NCI-H460 (cell line): Measurements from ENCODE around the gene CFAP53. TPM values are rescaled to one million over a fixed set of nuclear protein-coding genes. Genes with fewer than 3 reads are reported as not detected.
A peak's percentile ranks its signal among the peaks of the same experiment; 100 is the strongest.
"Not testable (repeated sequence)": the region's sequence is repeated elsewhere in the genome, so short reads cannot be mapped to it uniquely, and the experiment has no call there.

Experiments
- DNase-seq: peaks from one replicate; pipeline ENCODE4 v3.0.0-alpha.2; 2016; ENCODE audit warnings: low read depth; ENCODE audit errors: extremely low read depth
- total RNA-seq: library from RNA; depleted of rRNA; stranded (reverse); fragments of >200 nt; shearing (Covaris generic); gene quantifications from 2 replicates; pipeline ENCODE4 v1.2.3, GENCODE V29; 2014

CFAP53 gene
- total RNA-seq, 1 experiment from 2014 or later, result 0.35 TPM

DNA sequence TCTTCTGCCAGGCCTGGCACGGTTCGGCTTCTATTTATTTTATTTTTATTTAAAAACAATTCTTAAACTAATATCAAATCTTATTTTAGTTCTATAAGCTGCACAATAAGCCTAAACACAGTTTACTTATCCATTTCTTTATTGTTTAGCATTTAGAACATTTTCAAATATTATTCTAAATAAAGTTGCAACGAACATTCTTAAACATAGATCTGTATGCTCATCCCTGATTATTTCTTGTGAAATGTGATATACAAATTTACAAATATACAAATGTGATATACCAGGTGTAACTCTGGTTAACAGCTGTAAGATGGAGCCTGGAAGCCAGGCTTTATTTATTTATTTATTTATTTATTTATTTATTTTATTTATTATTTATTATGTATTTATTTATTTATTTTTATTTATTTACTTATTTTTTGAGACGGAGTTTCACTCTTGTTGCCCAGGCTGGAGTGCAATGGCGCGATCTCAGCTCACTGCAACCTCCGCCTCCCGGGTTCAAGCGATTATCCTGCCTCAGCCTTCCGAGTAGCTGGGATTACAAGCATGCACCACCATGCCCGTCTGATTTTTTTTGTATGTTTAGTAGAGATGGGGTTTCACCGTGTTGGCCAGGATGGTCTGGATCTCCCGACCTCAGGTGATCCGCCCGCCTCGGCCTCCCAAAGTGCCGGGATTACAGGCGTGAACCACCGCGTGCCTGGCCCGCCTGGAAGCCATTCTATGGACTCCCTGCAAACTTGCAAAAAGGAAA is 22.2 kb upstream of the CFAP53 start:
- DNase-seq, result not testable (repeated sequence)

- DNase-seq, result peak; percentile 96
These were observed 21.4 kb upstream of the CFAP53 start, which contains the start of gene CXXC1 for GRCh38 chr18:50287441-50288347. Gene CXXC1 (minus strand): TSS chr18:50287692. CDS start chr18:50287589, 103 bp downstream.

GRCh38 chr18:50287028-50287440 is 20.7 kb upstream of the CFAP53 start:
- DNase-seq, result no peak

DNA sequence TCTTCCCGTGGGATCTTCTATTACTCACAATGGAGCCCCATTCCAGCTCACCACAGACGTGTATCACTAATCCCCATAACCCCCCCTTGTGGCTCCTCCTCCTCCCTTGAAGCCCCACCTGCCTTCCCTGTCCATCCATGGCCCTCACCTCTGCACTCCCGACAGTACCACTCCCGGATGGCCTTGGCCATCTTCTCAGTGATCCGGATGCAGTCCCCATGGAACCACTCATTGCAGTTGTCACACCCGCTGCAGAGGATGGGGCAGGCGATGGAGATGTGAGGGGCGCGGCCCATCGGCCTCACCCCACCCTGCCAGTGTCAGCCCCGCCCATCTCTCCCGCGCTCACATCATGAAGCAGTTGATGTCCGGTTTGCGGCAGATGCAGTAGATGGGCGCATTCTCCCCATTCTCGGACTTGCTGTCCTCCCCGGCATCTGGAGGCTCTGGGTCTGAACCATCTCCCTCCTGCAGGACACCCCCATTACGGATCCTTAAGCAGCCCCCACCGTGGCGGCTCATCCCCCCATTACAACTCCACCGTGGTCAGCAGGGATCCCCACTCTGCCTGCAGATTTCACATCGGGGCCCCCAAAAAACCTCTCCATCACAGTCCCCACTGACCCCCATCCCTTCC is 20.2 kb upstream of the CFAP53 start:
- DNase-seq, result no peak

DNA sequence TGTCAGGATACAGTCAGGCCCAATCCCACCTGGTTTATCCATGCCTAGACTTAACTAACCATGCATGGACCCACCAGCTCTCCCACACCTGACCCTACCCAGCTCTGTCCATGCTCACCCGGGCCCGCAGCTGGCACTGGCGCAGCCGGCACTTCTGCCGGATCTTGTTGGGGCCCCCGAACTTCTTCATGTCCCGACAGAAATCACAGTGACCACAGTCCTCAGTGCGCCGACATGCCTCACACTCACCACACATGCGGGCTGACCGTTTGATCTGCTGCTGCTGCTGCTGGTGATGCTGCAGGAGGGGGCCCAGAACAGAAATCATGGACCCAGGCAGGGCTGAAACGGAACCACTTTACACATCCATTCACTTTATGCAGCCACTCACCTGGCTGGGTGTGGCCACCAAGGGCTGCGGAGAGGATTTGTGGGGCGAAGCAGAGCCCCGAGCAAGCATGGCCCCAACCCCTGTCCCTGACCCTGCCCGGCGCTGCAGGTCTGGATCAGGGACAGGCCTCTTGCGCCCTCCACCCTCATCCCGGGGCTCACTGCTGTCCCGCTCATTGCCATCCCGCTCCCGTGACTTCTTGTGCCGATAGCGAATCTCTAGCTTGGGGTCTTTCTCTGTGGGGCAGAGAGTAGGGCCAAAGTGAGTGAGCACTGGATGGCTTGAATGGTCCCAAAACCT is 19.5 kb upstream of the CFAP53 start:
- no peak for DNase-seq

DNA sequence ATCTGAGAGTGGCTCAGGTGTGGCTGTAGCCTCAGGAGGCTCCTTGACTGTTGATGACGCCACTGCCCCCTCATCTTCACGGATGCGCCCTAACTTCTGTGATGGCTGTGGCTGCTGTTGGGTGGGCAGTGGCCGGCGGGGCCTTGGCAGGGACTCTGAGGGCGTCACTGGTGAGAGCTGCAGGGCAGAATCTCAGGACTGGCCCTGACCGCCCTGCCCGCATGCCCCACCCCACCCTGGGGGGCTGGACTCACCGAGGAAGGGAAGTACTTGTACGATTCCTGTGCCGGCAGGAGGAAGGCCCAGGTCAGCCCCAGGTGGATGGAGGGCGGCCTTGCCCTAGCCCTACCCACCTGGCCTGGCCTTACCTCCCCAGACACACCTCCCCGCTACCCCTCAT is 18.8 kb upstream of the CFAP53 start:
- no peak for DNase-seq

DNA sequence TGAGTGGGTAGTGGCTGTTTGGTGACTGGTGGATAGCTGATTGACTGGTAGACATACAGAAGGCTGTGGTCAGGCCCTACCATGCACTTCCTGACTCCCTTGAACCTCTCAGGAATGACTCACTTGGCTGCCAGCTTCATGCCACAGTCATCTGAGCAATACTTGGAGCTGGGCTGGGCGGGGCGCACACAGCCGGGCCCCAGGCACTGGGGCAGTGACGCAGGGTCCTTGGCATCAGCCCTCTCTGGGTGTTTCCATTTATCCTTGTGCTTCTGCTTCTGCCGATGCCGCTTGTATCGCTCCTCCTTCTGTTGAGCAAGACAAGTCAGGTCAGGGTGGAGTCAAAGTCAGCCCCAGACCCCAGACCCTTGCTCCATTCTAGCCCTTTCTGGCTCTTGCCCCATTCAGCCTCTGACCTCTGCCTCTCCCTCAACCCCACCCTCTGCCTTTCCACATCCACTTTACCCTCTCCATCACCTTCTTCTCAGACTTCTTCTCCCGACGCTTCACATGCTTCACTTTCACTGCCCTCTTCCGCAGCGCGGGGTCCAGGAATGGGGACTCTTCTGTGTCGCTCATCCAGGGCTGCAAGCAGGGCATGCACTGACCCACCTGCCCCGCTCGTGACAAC is 18.1 kb upstream of the CFAP53 start:
- no peak for DNase-seq

GRCh38 chr18:50283469-50284209 is 17.3 kb upstream of the CFAP53 start:
- no peak for DNase-seq

- no peak for DNase-seq
These were observed 16.4 kb upstream of the CFAP53 start for GRCh38 chr18:50282521-50283335.

DNA sequence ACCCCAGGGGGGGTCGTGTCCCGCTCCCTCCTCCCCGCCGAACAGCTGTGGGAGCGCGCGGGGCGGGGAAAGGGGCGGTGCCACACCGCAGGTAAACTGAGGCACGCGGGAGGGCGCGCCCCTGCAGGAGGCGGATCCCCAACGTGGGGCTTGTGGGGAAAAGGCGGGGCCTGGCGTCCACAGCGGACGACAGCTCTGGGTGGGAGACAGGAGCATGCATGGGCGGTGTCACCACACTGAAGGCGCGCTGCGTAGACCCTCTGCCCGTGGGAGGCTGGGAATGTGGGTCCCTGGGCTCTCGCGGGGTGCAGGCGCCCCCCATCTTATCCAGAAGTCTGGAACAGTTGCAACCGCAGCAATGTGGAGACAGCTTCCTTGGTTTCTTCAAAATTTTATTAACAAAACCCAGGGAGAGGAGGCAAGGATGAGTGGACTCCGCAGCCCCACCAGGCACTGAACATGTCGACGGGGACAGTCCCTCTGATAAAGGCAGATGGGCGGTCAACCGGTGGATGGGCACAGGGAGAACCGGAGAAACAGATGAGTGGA is 15.8 kb upstream of the CFAP53 start:
- DNase-seq, result no peak

GRCh38 chr18:50281295-50281971 is 15.1 kb upstream of the CFAP53 start, which contains the start of gene MBD1:
Gene MBD1 (minus strand): TSS chr18:50281523. CDS start chr18:50279992, 1,531 bp downstream.
- DNase-seq, result peak; percentile 97

GRCh38 chr18:50280707-50281294 is 14.5 kb upstream of the CFAP53 start:
- DNase-seq, result no peak

DNA sequence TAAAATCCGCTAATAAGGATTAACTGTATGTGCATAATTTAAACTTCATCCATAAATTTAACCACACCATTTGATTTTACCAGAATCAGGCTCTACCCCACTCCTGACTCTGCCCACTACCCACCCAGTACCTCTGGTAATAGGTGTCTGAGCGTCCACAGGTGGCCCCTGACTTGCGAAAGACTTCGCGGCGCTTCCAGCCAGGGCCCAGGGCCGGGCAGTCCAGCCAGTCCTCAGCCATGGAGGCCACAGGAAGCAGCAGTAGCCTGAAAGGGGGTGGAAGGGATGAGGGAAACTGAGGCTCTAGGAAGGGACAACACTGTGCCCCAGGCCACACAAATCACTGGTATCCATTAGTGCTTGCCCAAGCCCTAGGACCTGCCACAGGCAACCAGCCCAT is 13.5 kb upstream of the CFAP53 start:
- DNase-seq, result no peak

DNA sequence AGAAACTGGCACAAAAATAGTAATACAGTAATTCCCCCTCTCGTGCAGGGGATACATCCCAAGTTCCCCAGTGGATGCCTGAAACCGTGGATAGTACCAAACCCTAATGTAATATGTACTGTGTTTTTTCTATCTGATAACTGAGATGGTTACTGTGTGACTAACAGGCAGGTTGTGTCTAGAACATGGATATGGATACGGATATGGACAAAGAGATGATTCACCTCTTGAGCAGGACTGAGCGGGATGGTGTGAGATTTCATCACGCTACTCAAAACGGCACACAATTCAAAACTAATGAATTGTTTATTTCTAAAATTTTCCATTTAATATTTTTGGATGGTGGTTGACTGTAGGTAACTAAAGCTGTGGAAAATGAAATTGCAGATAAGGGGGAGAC is 11.6 kb upstream of the CFAP53 start:
- peak; percentile 44 for DNase-seq

DNA sequence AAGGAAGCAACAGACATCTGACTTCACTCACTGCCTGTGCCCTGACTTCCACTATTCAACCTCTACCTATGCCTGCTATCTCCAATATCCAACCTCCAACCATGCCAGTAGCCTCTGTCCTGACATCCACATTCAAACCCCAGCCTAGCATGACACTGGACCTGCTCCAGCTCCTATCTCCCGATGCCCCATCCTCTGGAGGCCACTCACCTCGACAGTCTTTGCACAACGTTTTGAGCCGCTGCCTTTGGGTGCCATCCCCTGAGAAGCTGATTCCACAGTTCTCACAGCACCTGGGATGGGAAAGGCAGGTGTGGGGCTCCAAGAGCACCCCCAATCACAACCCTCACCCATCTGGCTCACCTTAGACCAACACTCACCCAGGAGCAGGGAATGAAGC is 10.2 kb upstream of the CFAP53 start:
- no peak for DNase-seq

GRCh38 chr18:50275503-50276036 is 9.3 kb upstream of the CFAP53 start:
- DNase-seq, result no peak

DNA sequence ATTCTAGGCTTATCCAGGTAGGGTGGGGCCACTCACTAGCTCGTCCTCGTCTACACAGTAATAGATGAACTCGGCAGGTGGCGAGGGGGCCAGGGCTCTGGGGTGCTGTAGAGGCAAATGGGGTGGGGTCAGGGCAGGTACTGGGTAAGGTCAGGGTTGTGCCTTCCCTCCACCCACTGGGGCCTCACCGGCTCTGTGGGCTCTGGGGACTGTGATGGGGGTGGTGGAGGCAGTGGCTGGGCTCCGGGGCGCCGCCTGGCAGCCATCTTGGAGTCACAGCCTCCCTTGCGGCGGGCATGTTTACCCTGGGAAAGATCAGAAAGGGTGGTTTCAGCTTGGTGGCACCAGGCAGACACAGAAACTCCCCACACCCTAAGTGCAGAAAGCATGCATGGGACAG is 8.6 kb upstream of the CFAP53 start:
- no peak for DNase-seq
